Endothelial cell (in vitro differentiated cells): ENCODE data around the gene ATP6V1F. TPM values are rescaled to one million over a fixed set of nuclear protein-coding genes. Genes with fewer than 3 reads are reported as not detected.

Experiments used
- DNase-seq: peaks from one replicate; pipeline ENCODE4 v3.0.0; 2021; ENCODE audit warnings: low spot score
- H3K27ac Mint-ChIP-seq: one replicate; pipeline ENCODE4 v1.8.0; 2021; ENCODE audit warnings: mixed read lengths, inconsistent platforms; ENCODE audit not compliant: unreplicated experiment
- H3K27me3 Mint-ChIP-seq: one replicate; pipeline ENCODE4 v1.8.0; 2021; ENCODE audit warnings: mild to moderate bottlenecking, moderate library complexity, mixed read lengths, inconsistent platforms; ENCODE audit not compliant: unreplicated experiment
- H3K36me3 Mint-ChIP-seq: one replicate; pipeline ENCODE4 v1.8.0; 2021; ENCODE audit warnings: mild to moderate bottlenecking, low read depth, mixed read lengths, inconsistent platforms; ENCODE audit not compliant: unreplicated experiment
- H3K4me1 Mint-ChIP-seq: one replicate; pipeline ENCODE4 v1.8.0; 2021; ENCODE audit warnings: mild to moderate bottlenecking, mixed read lengths, inconsistent platforms; ENCODE audit not compliant: unreplicated experiment
- H3K4me3 Mint-ChIP-seq: one replicate; pipeline ENCODE4 v1.8.0; 2021; ENCODE audit warnings: mild to moderate bottlenecking, mixed read lengths, inconsistent platforms; ENCODE audit not compliant: unreplicated experiment
- H3K9me3 Mint-ChIP-seq: one replicate; pipeline ENCODE4 v1.8.0; 2021; ENCODE audit warnings: mixed read lengths, inconsistent platforms; ENCODE audit not compliant: unreplicated experiment
- total RNA-seq: library from RNA; stranded (reverse); fragmentation: NEBNext Ultra II Directional; extraction: Animal tissue kit (Norgen Biotek cat#: 25700); gene quantifications from one replicate; pipeline ENCODE4 v1.2.1, GENCODE V29; 2021; ENCODE audit not compliant: unreplicated experiment
- TF ChIP-seq, protein P1 (sequence below): fragments of 200-600 bp; sonication (generic); IDR thresholded peaks from one replicate; pipeline ENCODE4 v1.5.0; 2021; ENCODE audit warnings: antibody characterized with exemption; ENCODE audit not compliant: unreplicated experiment

Gene ATP6V1F
- total RNA-seq, 1 donor from 2014 or later: 132 TPM

DNA sequence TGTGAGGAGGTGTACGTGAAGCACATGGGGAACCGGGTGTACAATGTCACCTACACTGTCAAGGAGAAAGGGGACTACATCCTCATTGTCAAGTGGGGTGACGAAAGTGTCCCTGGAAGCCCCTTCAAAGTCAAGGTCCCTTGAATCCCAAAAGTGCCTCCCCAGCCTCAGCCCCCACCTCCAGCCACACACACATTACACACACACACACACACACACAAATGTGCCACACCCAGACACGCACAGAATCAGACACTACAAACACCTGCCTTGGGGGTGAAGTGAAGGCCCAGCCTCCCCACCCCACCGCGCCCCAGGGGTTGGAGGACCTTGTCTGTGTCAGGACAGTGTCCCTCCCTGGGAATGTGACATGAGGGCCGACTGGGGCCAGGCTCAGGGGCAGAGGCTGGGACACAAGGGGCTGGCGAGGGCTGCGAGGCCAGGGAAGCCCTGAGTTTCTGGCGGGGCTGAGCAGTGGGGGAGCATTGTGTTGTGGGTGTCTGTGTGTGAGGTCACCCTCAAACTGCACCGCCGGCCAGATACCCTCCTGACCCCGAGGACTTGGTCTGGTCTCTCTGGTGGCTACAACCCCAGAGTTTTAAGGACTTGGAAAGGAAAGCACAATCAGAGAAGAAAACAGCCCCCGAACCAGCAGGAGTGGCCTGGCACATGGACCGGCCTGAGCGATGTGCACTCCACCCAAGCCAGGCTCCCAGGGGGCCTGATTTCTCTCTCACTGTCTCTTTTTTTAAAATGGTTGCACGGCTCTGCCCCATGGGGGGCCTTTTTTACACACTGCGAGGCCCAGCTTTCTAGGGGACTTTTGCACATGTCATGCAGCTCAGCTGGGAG lies 4.0 kb upstream of the ATP6V1F start:
- H3K27me3 Mint-ChIP-seq: peaks cover 11% of the 10 kb centered on the region
- TF ChIP-seq, protein P1, sequence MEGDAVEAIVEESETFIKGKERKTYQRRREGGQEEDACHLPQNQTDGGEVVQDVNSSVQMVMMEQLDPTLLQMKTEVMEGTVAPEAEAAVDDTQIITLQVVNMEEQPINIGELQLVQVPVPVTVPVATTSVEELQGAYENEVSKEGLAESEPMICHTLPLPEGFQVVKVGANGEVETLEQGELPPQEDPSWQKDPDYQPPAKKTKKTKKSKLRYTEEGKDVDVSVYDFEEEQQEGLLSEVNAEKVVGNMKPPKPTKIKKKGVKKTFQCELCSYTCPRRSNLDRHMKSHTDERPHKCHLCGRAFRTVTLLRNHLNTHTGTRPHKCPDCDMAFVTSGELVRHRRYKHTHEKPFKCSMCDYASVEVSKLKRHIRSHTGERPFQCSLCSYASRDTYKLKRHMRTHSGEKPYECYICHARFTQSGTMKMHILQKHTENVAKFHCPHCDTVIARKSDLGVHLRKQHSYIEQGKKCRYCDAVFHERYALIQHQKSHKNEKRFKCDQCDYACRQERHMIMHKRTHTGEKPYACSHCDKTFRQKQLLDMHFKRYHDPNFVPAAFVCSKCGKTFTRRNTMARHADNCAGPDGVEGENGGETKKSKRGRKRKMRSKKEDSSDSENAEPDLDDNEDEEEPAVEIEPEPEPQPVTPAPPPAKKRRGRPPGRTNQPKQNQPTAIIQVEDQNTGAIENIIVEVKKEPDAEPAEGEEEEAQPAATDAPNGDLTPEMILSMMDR: no peak
- no peak for DNase-seq
- H3K9me3 Mint-ChIP-seq: no peaks in the 10 kb centered on the region
- no peak overlapping the region for H3K4me3 Mint-ChIP-seq
- no peak overlapping the region for H3K27ac Mint-ChIP-seq
- H3K36me3 Mint-ChIP-seq: peaks cover 4% of the 10 kb centered on the region
- H3K4me1 Mint-ChIP-seq: peaks cover 5% of the 10 kb centered on the region

DNA sequence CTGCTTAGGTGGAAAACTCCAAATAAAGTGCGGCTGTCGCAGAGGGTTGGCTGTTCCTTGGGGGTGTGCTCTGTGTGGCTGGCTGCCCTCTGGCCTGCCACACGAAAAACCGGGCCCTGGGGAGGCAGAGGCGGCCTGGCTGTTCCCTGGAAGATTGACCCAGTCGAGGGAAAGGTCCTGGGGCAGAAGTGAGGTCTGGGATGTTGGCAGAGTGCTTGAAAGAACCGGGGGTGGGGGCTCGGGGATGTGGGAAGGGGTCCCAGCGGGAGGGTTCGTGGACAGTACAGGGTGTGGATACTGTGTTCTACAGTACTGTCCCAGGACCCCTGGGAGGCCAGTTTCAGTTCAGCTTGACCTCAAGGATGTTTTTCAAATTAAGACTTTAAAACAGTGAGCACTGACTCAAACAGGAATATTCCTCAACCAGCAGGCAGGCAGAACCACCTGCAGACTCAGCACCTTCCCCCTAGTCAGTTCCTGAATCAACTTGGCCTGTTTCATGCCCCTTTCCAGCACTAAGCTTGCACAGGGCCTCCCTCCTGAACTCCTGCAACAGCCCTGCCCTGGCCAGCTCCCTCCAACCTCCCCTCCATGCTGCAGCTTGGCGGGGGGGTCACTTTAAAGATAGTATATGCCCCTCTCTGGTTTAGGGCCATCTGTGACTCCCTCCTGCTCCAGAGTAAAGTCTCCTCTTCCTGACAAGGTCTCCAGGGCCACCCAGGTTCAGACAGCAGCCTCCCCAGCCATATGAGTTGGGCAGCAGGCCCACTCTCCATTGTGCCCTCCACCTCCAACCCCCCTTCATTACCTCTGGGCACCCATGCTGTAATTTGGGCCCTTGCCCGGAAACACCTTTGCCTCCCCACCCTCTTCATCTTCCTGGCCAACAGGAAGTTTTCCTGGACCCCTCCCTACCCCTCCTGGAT lies 3.2 kb upstream of the ATP6V1F start:
- peaks cover 4% of the 10 kb centered on the region for H3K36me3 Mint-ChIP-seq
- H3K4me3 Mint-ChIP-seq: no peak overlapping the region
- no peak for DNase-seq
- H3K27ac Mint-ChIP-seq: no peak overlapping the region
- H3K4me1 Mint-ChIP-seq: peaks cover 8% of the 10 kb centered on the region
- peaks cover 15% of the 10 kb centered on the region for H3K27me3 Mint-ChIP-seq
- TF ChIP-seq, protein P1: no peak
- no peaks in the 10 kb centered on the region for H3K9me3 Mint-ChIP-seq

DNA sequence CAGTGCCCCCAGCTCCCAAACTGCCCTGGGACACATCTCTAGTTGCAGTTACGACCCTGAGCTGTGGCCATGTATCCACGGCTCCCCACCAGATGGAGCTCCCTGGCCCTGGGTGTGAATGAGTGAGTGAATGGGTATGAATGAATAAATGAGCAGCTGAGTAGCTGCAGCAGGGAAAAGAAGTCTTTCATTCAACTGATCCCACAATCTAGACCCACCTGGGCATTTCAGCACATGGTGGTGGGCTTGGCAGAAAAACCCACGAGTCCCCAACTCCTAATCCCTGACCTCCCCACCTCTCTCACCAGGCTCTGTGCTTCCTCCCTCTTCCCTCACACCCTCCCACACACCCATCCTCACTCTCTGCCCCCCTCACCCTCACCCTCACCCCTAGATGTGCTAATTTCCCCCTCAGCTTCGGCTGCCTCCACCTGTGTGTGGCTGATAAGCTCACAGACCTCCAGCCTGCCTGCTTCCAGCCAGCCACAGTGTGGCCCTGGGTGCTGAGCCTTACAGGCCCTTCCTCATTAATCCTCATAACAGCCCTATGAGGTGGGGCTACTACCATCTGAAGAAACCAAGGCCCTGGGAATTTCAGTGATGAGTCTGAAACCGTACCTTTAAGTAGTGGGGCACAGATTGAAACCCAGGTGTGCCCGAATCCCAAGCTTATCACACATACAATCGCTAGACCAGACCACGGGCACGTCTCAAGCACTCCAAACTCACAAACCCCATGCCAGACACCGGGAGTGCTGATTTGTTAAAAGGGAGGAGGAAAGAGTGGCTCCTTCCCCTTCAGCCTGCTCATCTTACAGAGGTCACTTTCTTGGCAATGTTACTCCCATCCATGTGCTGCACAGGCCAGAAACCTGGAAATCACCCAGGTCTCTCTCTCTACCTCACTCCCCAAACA lies 2.2 kb upstream of the ATP6V1F start:
- Mint-ChIP-seq H3K27me3 (peaks cover 17% of the 10 kb centered on the region), H3K9me3 (no peaks in the 10 kb centered on the region), H3K4me1 (peaks cover 8% of the 10 kb centered on the region), H3K36me3 (peaks cover 10% of the 10 kb centered on the region), H3K27ac (no peak overlapping the region), H3K4me3 (peak overlapping the region; percentile 4)
- DNase-seq: no peak
- TF ChIP-seq, protein P1: no peak

DNA sequence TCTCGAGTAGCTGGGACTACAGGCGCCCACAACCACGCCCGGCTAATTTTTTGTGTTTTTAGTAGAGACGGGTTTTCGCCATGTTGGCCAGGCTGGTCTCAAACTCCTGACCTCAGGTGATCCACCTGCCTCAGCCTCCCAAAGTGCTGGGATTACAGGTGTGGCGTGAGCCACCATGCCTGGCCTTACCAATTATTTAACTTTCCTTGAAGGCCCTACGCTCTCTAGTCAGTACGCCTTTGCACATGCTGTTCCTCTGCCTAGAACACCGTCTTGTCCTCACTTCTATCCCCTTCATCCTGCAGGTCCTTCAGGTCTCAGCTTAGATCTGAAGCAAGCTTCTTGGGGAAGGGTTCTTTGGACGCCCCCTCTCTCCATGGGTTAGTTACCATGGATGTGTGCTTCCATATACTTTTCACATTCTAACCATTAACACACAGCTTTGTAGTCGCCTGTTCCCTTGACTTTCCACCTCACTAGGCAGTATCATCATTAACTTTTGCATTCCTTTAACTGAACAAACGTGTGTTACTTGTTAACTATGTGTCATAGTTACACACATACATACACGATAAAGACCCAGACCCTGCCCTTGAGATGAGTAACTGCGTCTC lies 592 bp upstream of the ATP6V1F start:
- H3K9me3 Mint-ChIP-seq: no peaks in the 10 kb centered on the region
- peak overlapping the region; percentile 99 for H3K4me3 Mint-ChIP-seq
- peaks cover 17% of the 10 kb centered on the region for H3K36me3 Mint-ChIP-seq
- peaks cover 8% of the 10 kb centered on the region for H3K4me1 Mint-ChIP-seq
- no peak for DNase-seq
- H3K27ac Mint-ChIP-seq: peak overlapping the region; percentile 87
- peaks cover 19% of the 10 kb centered on the region for H3K27me3 Mint-ChIP-seq
- TF ChIP-seq, protein P1: no peak
